Measurements from ENCODE around the gene BAK1.
"Not testable (repeated sequence)": the region's sequence is repeated elsewhere in the genome, so short reads cannot be mapped to it uniquely, and the experiment has no call there.

BAK1 gene

GRCh38 chr6:33607126-33607783 lies 27.2 kb upstream of the BAK1 start:
- DNase-seq = no peak

GRCh38 chr6:33606642-33607041 lies 26.6 kb upstream of the BAK1 start:
- no peak for DNase-seq

- DNase-seq = no peak
These were observed 25.1 kb upstream of the BAK1 start for GRCh38 chr6:33604941-33605854.

GRCh38 chr6:33602180-33602579 lies 22.1 kb upstream of the BAK1 start:
- no peak for DNase-seq

- no peak for DNase-seq
These were observed 20.7 kb upstream of the BAK1 start for GRCh38 chr6:33600761-33601160.

GRCh38 chr6:33599413-33599938 lies 19.4 kb upstream of the BAK1 start:
- peak; percentile 69 for DNase-seq

- DNase-seq = no peak
These were observed 17.7 kb upstream of the BAK1 start for GRCh38 chr6:33597551-33598322.

GRCh38 chr6:33596894-33597293 lies 16.8 kb upstream of the BAK1 start:
- DNase-seq = not testable (repeated sequence)

- no peak for DNase-seq
These were observed 15.1 kb upstream of the BAK1 start for GRCh38 chr6:33595001-33595846.

- no peak for DNase-seq
These were observed 13.3 kb upstream of the BAK1 start for GRCh38 chr6:33593414-33593727.

- no peak for DNase-seq
These were observed 12.7 kb upstream of the BAK1 start for GRCh38 chr6:33592595-33593413.

- no peak for DNase-seq
These were observed 12.2 kb upstream of the BAK1 start for GRCh38 chr6:33592280-33592594.

GRCh38 chr6:33591424-33592032 lies 11.5 kb upstream of the BAK1 start:
- no peak for DNase-seq

GRCh38 chr6:33590531-33591198 lies 10.6 kb upstream of the BAK1 start:
- DNase-seq = no peak

- peak; percentile 26 for DNase-seq
These were observed 9.9 kb upstream of the BAK1 start for GRCh38 chr6:33589731-33590530.

GRCh38 chr6:33589392-33589730 lies 9.3 kb upstream of the BAK1 start:
- no peak for DNase-seq

- DNase-seq = no peak
These were observed 8.8 kb upstream of the BAK1 start for GRCh38 chr6:33588894-33589293.

GRCh38 chr6:33587529-33587928 lies 7.5 kb upstream of the BAK1 start:
- DNase-seq = no peak

GRCh38 chr6:33586108-33586640 lies 6.1 kb upstream of the BAK1 start:
- no peak for DNase-seq

Data from COR-L47 (cell line).